Posterior vena cava (tissue), 2 donors: ENCODE data around the gene SYCP2. TPM values are rescaled to one million over a fixed set of nuclear protein-coding genes. Genes with fewer than 3 reads are reported as not detected.

ENCODE experiments used
- DNase-seq: peaks from one replicate; pipeline ENCODE4 v3.0.0-alpha.2; 2020; ENCODE audit warnings: low spot score
- intact Hi-C, 2 donors: fragments of 100-400 bp; cut with DNase I; formaldehyde crosslinking; loops; one replicate each; pipeline versions ENCODE4 v1.14.1 to v1.14.2; 2022 to 2023
- total RNA-seq, 2 donors: library from RNA; stranded (reverse); fragmentation: NEBNext Ultra II Directional; extraction: Animal tissue kit (Norgen Biotek cat#: 25700); gene quantifications; one replicate each; pipeline ENCODE4 v1.2.1, GENCODE V29; 2021
- donor health status: DM: yes; HTN: yes; CAD: no.
- donor health status: DM: yes; HTN: yes; CAD: no.

The SYCP2 gene
- total RNA-seq, 2 donors from 2014 or later: 0.97 to 3.1 TPM

GRCh38 chr20:59948212-59948611 lies 14.8 kb upstream of the SYCP2 start:
- DNase-seq: no peak
- intact Hi-C loops: loop anchor here in 1 of 2 donors (5.0 kb wide), 1 partner anchor 1439 kb away; no protein-coding TSS in a partner anchor

GRCh38 chr20:59947376-59947775 lies 13.9 kb upstream of the SYCP2 start:
- no peak for DNase-seq
- intact Hi-C loops: loop anchor here in 1 of 2 donors (5.0 kb wide), 1 partner anchor 1440 kb away; no protein-coding TSS in a partner anchor

- intact Hi-C loops: loop anchor here in 1 of 2 donors (5.0 kb wide), 1 partner anchor 1442 kb away; no protein-coding TSS in a partner anchor
- no peak for DNase-seq
These were observed 12.3 kb upstream of the SYCP2 start for GRCh38 chr20:59945731-59946130.

GRCh38 chr20:59945175-59945574 lies 11.7 kb upstream of the SYCP2 start:
- intact Hi-C loops: loop anchor here in 1 of 2 donors (5.0 kb wide), 1 partner anchor 1442 kb away; no protein-coding TSS in a partner anchor
- no peak for DNase-seq

GRCh38 chr20:59944726-59945125 lies 11.3 kb upstream of the SYCP2 start:
- intact Hi-C loops: loop anchor here in 1 of 2 donors (5.0 kb wide), 1 partner anchor 1443 kb away; no protein-coding TSS in a partner anchor
- DNase-seq: no peak

GRCh38 chr20:59942245-59942644 lies 8.8 kb upstream of the SYCP2 start:
- intact Hi-C loops: no loop called here
- DNase-seq: no peak

GRCh38 chr20:59940956-59941294 lies 7.5 kb upstream of the SYCP2 start:
- intact Hi-C loops: no loop called here
- DNase-seq: no peak

- intact Hi-C loops: no loop called here
- peak; percentile 99 for DNase-seq
These were observed 6.9 kb upstream of the SYCP2 start, which contains the start of the genes FAM217B and PPP1R3D for GRCh38 chr20:59940129-59940955. Gene FAM217B, plus strand, starts transcription at chr20:59940389. Its CDS starts 3,555 bp downstream, at chr20:59943944. Gene PPP1R3D, minus strand, starts transcription at chr20:59940305. Its CDS starts 374 bp downstream, at chr20:59939931.

- DNase-seq: peak; percentile 86
- intact Hi-C loops: no loop called here
These were observed 6.4 kb upstream of the SYCP2 start for GRCh38 chr20:59939879-59940128.

GRCh38 chr20:59939052-59939878 lies 5.8 kb upstream of the SYCP2 start:
- intact Hi-C loops: no loop called here
- DNase-seq: peak; percentile 73

GRCh38 chr20:59938696-59939051 lies 5.2 kb upstream of the SYCP2 start:
- intact Hi-C loops: no loop called here
- no peak for DNase-seq

- intact Hi-C loops: no loop called here
- no peak for DNase-seq
These were observed 4.8 kb upstream of the SYCP2 start for GRCh38 chr20:59938221-59938620.

- intact Hi-C loops: no loop called here
- DNase-seq: no peak
These were observed 3.7 kb upstream of the SYCP2 start for GRCh38 chr20:59937150-59937549.

- intact Hi-C loops: no loop called here
- DNase-seq: no peak
These were observed 3.0 kb upstream of the SYCP2 start for GRCh38 chr20:59936409-59936808.

- no peak for DNase-seq
- intact Hi-C loops: no loop called here
These were observed 2.2 kb upstream of the SYCP2 start for GRCh38 chr20:59935457-59936185.

- intact Hi-C loops: no loop called here
- DNase-seq: peak; percentile 93
These were observed 580 bp upstream of the SYCP2 start for GRCh38 chr20:59933849-59934585.

- intact Hi-C loops: no loop called here
- no peak for DNase-seq
These were observed 681 bp downstream of the SYCP2 start for GRCh38 chr20:59932616-59933295.

- DNase-seq: no peak
- intact Hi-C loops: no loop called here
These were observed 1.7 kb downstream of the SYCP2 start for GRCh38 chr20:59931511-59932312.
